Lung (tissue), 12 donors: Measurements from ENCODE around the gene ESRRB. TPM values are rescaled to one million over a fixed set of nuclear protein-coding genes. Genes with fewer than 3 reads are reported as not detected.

Source experiments
- ATAC-seq: fragments of 200-7000 bp; cut with Tn5 transposase; one replicate; pipeline ENCODE4 v1.9.1; 2020; ENCODE audit warnings: moderate number of reproducible peaks; ENCODE audit not compliant: insufficient read depth, low FRiP score
- DNase-seq, 3 donors: peaks; one replicate each; pipeline ENCODE4 v3.0.0-alpha.2; 2013 to 2017
- H3K27ac ChIP-seq, 2 donors: one replicate each; pipeline ENCODE4 v1.5.1; 2013; ENCODE audit warnings: mild to moderate bottlenecking in 2 of 2, moderate library complexity in 2 of 2, control low read depth in 1 of 2, inconsistent platforms in 1 of 2, low read depth in 1 of 2, low read length in 1 of 2
- H3K27me3 ChIP-seq, 3 donors: one replicate each; pipeline ENCODE4 v1.5.1; 2013; ENCODE audit warnings: low read length in 2 of 3; ENCODE audit not compliant: control insufficient read depth in 3 of 3, insufficient read depth in 3 of 3
- H3K36me3 ChIP-seq, 4 donors: one replicate each; pipeline ENCODE4 v1.5.1; 2013; ENCODE audit warnings: low read length in 4 of 4, mild to moderate bottlenecking in 1 of 4, moderate library complexity in 1 of 4; ENCODE audit not compliant: control insufficient read depth in 4 of 4, insufficient read depth in 4 of 4
- H3K4me1 ChIP-seq, 5 donors: one replicate each; pipeline ENCODE4 v1.5.1; 2013; ENCODE audit warnings: low read length in 5 of 5, mild to moderate bottlenecking in 2 of 5, moderate library complexity in 1 of 5; ENCODE audit not compliant: control insufficient read depth in 5 of 5, insufficient read depth in 5 of 5
- H3K4me3 ChIP-seq: one replicate; pipeline ENCODE4 v1.5.1; 2013; ENCODE audit warnings: mild to moderate bottlenecking, control low read depth, moderate library complexity
- H3K9ac ChIP-seq, 2 donors: one replicate each; pipeline ENCODE4 v1.5.1; 2013; ENCODE audit warnings: low read length in 2 of 2, control low read depth in 1 of 2; ENCODE audit not compliant: insufficient read depth in 1 of 2
- H3K9me3 ChIP-seq, 4 donors: one replicate each; pipeline ENCODE4 v1.5.1; 2013; ENCODE audit warnings: low read length in 3 of 4, mild to moderate bottlenecking in 1 of 4, moderate library complexity in 1 of 4; ENCODE audit not compliant: control insufficient read depth in 4 of 4, insufficient read depth in 3 of 4
- WGBS, 2 donors: extraction: QIAGEN DNeasy Blood & Tissue Kit; methylation state at CpG; one replicate each; pipeline ENCODE4 v1.1.7; 2013; 5-methylcytosine and 5-hydroxymethylcytosine counted together
- polyA plus RNA-seq, 2 donors: library from polyadenylated mRNA; stranded (reverse); fragments of 200-250 nt; gene quantifications; one replicate each; pipeline ENCODE4 v1.2.1, GENCODE V29; 2013
- total RNA-seq, 2 donors: library from RNA; depleted of rRNA in 1 of 2; stranded (reverse); fragments of >200 nt in 1 of 2; gene quantifications; one replicate each; pipeline ENCODE4 v1.2.1, GENCODE V29; 2014 to 2021
- TF ChIP-seq, protein P1 (sequence below): IDR thresholded peaks from 2 replicates; pipeline ENCODE4 v1.5.1; 2012; ENCODE audit warnings: mild to moderate bottlenecking; ENCODE audit errors: control extremely low read depth, extremely low read depth
- donor health status: control.
- donor health status: control.
- donor health status: Bipolar disorder and iron deficiency.
- donor health status: healthy.
- donor health status: DM: yes; HTN: yes; CAD: no.

Gene ESRRB
- total and polyA plus RNA-seq, 4 donors = 0.02 to 0.26 (median 0.18) TPM

DNA sequence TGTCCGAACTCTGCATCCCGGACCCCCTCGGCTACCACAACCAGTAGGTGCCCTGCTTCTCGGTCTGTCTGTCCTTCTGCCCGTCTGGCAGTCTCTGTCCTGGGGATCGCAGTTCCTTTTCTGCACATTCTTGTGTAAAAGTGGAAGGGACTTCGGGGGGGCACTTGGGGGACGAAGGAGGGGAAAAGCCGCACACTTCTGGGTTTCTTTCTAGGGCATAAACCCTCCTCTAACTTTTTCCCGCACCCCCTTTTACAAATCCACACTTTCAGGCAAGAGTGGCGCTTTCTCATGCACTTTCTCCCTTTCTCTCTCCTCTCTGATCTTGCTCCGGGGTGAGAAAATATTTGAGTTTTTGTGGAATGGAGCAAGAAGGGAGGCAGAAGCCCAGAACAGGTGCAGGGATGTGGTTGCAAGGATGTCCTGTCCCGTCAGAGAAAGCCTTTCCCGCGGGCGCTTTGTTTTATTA lies 506 bp downstream of the ESRRB start:
- Histone ChIP-seq H3K4me3 (no peak overlapping the region), H3K9me3 (no peaks in the 10 kb centered on the region), H3K27ac (no peak overlapping the region), H3K4me1 (peaks cover 0 to 21% (median 0%) of the 10 kb centered on the region in 5 donors), H3K36me3 (no peaks in the 10 kb centered on the region), H3K9ac (no peak overlapping the region), H3K27me3 (peaks cover 20 to 68% (median 45%) of the 10 kb centered on the region in 3 donors)
- DNase-seq = no peak
- TF ChIP-seq, protein P1, sequence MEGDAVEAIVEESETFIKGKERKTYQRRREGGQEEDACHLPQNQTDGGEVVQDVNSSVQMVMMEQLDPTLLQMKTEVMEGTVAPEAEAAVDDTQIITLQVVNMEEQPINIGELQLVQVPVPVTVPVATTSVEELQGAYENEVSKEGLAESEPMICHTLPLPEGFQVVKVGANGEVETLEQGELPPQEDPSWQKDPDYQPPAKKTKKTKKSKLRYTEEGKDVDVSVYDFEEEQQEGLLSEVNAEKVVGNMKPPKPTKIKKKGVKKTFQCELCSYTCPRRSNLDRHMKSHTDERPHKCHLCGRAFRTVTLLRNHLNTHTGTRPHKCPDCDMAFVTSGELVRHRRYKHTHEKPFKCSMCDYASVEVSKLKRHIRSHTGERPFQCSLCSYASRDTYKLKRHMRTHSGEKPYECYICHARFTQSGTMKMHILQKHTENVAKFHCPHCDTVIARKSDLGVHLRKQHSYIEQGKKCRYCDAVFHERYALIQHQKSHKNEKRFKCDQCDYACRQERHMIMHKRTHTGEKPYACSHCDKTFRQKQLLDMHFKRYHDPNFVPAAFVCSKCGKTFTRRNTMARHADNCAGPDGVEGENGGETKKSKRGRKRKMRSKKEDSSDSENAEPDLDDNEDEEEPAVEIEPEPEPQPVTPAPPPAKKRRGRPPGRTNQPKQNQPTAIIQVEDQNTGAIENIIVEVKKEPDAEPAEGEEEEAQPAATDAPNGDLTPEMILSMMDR = no peak
- 2 to 3% methylated on average over 16 of the region's 16 CpGs for WGBS, 2 donors
- no peak for ATAC-seq

DNA sequence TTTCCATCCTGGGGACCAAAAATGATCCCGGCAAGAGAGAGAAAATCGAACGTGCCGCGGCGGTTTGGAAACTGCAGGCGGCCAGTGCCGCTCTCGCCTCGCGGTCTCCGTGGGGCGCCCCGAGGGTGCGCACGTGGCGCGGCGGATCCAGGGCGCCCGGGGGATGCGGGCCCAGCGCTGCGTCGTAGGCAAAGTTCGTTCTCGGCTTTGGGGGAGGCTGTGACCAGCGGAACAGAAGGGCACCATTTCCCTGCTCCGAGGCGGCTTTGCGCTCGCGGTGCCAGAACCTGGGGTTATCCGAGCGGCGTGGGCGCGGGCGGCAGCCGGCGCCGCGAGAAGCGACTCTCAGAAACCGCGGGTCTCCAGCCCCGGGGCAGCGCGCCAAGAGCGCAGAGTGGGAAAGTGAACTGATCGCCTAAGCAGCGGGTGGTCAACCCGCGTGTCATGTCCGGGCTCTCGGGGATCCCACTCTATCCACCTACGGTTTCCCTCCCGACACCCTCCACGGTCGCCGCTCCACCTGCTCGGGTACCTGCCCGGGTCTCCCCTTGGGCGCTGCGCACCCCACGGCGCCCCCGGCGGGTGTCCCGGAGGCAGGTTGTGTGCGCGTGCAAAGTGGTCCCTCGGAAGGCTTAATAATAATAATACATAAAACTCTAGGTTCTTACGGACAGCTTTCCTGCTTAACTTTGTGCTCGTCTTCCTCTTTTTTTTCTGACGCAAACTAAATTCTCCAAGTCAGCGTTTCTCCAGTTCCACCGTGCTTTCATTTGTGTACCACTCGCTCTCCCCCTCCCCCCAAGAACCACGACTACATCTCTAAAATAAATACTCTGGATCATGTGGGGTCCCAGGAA lies 1.2 kb downstream of the ESRRB start:
- Histone ChIP-seq H3K9ac (no peak overlapping the region), H3K9me3 (no peaks in the 10 kb centered on the region), H3K4me3 (no peak overlapping the region), H3K27me3 (peaks cover 20 to 74% (median 48%) of the 10 kb centered on the region in 3 donors), H3K27ac (no peak overlapping the region), H3K4me1 (peaks cover 0 to 21% (median 0%) of the 10 kb centered on the region in 5 donors), H3K36me3 (no peaks in the 10 kb centered on the region)
- ATAC-seq (no peak), DNase-seq (peak; percentile 20 to 33 (median 22))
- TF ChIP-seq, protein P1 = no peak
- WGBS, 2 donors = 1 to 2% methylated on average over 76 to 80 of the region's 80 CpGs

DNA sequence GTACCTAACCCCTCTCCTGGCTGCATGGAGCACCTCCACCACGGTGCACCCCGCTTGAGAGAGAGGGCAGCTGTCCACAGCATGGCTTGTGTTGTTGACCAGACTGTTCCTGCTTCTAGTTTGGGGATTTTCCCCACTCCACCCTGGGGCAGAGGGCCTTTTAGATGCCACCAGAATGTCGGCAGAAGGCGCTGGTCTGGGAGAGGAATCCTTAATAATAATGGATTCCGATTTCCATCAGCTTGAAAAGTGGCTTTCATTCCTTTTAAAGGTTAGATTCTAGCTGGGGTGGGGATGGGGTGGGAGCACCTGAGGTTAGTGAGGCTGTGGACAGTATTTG lies 1.8 kb downstream of the ESRRB start:
- no peak overlapping the region for H3K4me3 ChIP-seq
- H3K36me3 ChIP-seq = no peaks in the 10 kb centered on the region
- no peak overlapping the region for H3K9ac ChIP-seq
- H3K4me1 ChIP-seq = peaks cover 0 to 21% (median 0%) of the 10 kb centered on the region in 5 donors
- no peak overlapping the region for H3K27ac ChIP-seq
- WGBS, 2 donors = 12 to 16% methylated on average over 5 of the region's 5 CpGs
- TF ChIP-seq, protein P1 = no peak
- peaks cover 20 to 80% (median 51%) of the 10 kb centered on the region in 3 donors for H3K27me3 ChIP-seq
- no peaks in the 10 kb centered on the region for H3K9me3 ChIP-seq
- no peak for ATAC-seq
- no peak for DNase-seq
